Transverse colon (tissue), 4 donors: ENCODE measurements around the gene VPS13A.

Source experiments
- CTCF ChIP-seq, 5 experiments: fragments of 200-600 bp in 3 of 5; fragments of 450-650 bp in 2 of 5; sonication (generic) in 3 of 5; IDR thresholded peaks; 1 replicate in 2 of 5; 2 replicates in 3 of 5; pipeline ENCODE4 v1.5.1; 2016 to 2017; ENCODE audit warnings: antibody characterized with exemption in 5 of 5, inconsistent platforms in 3 of 5, mild to moderate bottlenecking in 2 of 5, moderate library complexity in 1 of 5
- EP300 ChIP-seq: sonication (generic); formaldehyde crosslinking; IDR thresholded peaks from one replicate; pipeline ENCODE4 v1.6.1; 2017; ENCODE audit warnings: antibody characterized with exemption, low read depth
- POLR2A ChIP-seq: fragments of 450-650 bp; IDR thresholded peaks from one replicate; pipeline ENCODE4 v1.6.1; 2016; ENCODE audit warnings: antibody characterized with exemption, mild to moderate bottlenecking, moderate library complexity
- POLR2AphosphoS5 ChIP-seq, 3 donors: sonication (generic); formaldehyde crosslinking; IDR thresholded peaks; one replicate each; pipeline ENCODE4 v1.6.1; 2016; ENCODE audit warnings: antibody characterized with exemption in 3 of 3

- TF ChIP-seq CTCF (IDR thresholded peaks at IDR 0.05) (no peak), EP300 (no peak), POLR2A (no peak), POLR2AphosphoS5 (IDR thresholded peaks at IDR 0.05) (no peak)
These were observed 73.7 kb downstream of the VPS13A start for GRCh38 chr9:77251050-77251449.
